NCI-H1417 treated with DMSO at 0.1 percent for 48 hours (cell line): Measurements from ENCODE around the gene TBC1D25.

Experiments
- DNase-seq: peaks from one replicate; lab custom pipeline; 2025; lab: John Stamatoyannopoulos, UW

The TBC1D25 gene

GRCh38 chrX:48560056-48560455 is 20.5 kb downstream of the TBC1D25 start:
- DNase-seq: no peak

GRCh38 chrX:48560681-48561080 is 21.2 kb downstream of the TBC1D25 start:
- DNase-seq: no peak

- DNase-seq: no peak
These were observed 30.4 kb downstream of the TBC1D25 start for GRCh38 chrX:48569958-48570357.

- DNase-seq: no peak
These were observed 34.3 kb downstream of the TBC1D25 start for GRCh38 chrX:48573690-48574269.

GRCh38 chrX:48574270-48575266 is 35.1 kb downstream of the TBC1D25 start, which contains the start of gene RBM3:
RBM3 (plus strand) TSS chrX:48574484; CDS start chrX:48575181, 697 bp downstream.
- DNase-seq: peak; percentile 59

GRCh38 chrX:48575642-48576041 is 36.1 kb downstream of the TBC1D25 start:
- DNase-seq: no peak

GRCh38 chrX:48576108-48576507 is 36.6 kb downstream of the TBC1D25 start:
- no peak for DNase-seq

GRCh38 chrX:48578661-48579128 is 39.2 kb downstream of the TBC1D25 start:
- DNase-seq: no peak

- no peak for DNase-seq
These were observed 39.7 kb downstream of the TBC1D25 start for GRCh38 chrX:48579259-48579658.

GRCh38 chrX:48580662-48581061 is 41.1 kb downstream of the TBC1D25 start:
- no peak for DNase-seq

- DNase-seq: no peak
These were observed 45.2 kb downstream of the TBC1D25 start for GRCh38 chrX:48584698-48585097.

GRCh38 chrX:48589482-48590162 is 50.1 kb downstream of the TBC1D25 start:
- no peak for DNase-seq

- DNase-seq: no peak
These were observed 50.9 kb downstream of the TBC1D25 start for GRCh38 chrX:48590203-48591103.

- DNase-seq: no peak
These were observed 51.8 kb downstream of the TBC1D25 start for GRCh38 chrX:48591255-48591791.

GRCh38 chrX:48592971-48593370 is 53.5 kb downstream of the TBC1D25 start:
- no peak for DNase-seq

GRCh38 chrX:48595929-48596328 is 56.4 kb downstream of the TBC1D25 start:
- DNase-seq: no peak

- DNase-seq: peak; percentile 62
These were observed 58.1 kb downstream of the TBC1D25 start, which contains the start of gene WDR13 for GRCh38 chrX:48597353-48598264. WDR13 (plus strand) TSS chrX:48597492; CDS start chrX:48597997, 505 bp downstream.

GRCh38 chrX:48598614-48599013 is 59.1 kb downstream of the TBC1D25 start:
- DNase-seq: no peak

GRCh38 chrX:48599341-48599740 is 59.8 kb downstream of the TBC1D25 start:
- no peak for DNase-seq

GRCh38 chrX:48600226-48600625 is 60.7 kb downstream of the TBC1D25 start:
- DNase-seq: no peak
